Measurements from ENCODE around the gene LRRC17.

LRRC17 gene

DNA sequence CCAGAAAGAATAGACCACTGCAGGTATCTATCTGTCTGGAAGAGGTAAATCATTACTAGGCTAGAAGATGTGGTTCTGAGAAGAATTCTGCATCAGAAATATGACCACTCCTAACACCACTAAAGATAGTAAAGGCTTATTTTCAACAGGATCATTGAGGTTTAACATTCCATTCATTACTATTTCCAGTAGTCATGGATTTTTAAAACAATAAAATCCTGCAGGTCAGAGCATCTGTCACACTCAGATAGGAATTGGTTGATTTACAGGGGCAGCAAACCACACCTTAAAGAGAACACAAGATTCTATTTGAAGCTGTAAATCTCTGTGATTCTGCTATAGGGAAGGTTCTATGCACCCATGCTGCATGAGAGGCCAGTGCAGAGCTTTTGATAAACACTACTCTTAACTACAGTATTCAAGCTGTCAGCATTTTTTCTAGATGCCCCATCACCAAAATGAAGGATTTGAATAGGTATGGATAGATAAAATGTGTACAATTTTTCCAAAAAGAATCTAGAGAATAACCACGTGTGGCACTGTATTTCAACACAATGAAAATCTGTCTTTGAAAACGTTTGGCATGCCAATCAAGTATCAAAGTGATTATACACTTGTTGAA is 14.6 kb downstream of the LRRC17 start:
- no peak overlapping the region for H3K4me3 ChIP-seq (ENCODE audit: low read depth, low read length)

DNA sequence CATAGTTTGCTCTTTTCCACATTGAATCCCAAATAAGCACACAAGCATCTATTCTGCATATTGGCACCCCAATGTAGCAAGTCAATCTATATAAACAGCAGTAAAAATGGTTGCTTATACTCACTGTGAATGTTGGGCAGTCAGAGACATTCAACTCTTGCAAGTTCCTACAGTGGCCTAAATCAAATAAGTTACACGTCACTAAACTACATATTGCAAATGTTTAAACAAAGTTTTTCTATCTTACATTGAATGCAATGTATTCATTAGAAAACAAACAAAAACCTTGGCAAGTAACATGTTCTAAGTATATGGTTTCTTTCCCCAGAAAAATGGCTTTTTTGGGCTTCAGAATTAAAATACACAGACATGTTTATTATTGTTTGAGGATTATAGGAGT is 19.0 kb downstream of the LRRC17 start:
- H3K4me3 ChIP-seq (ENCODE audit: low read depth, low read length): no peak overlapping the region
- TF ChIP-seq, protein P1, sequence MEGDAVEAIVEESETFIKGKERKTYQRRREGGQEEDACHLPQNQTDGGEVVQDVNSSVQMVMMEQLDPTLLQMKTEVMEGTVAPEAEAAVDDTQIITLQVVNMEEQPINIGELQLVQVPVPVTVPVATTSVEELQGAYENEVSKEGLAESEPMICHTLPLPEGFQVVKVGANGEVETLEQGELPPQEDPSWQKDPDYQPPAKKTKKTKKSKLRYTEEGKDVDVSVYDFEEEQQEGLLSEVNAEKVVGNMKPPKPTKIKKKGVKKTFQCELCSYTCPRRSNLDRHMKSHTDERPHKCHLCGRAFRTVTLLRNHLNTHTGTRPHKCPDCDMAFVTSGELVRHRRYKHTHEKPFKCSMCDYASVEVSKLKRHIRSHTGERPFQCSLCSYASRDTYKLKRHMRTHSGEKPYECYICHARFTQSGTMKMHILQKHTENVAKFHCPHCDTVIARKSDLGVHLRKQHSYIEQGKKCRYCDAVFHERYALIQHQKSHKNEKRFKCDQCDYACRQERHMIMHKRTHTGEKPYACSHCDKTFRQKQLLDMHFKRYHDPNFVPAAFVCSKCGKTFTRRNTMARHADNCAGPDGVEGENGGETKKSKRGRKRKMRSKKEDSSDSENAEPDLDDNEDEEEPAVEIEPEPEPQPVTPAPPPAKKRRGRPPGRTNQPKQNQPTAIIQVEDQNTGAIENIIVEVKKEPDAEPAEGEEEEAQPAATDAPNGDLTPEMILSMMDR (IDR thresholded peaks at IDR 0.05; ENCODE audit: borderline replicate concordance, insufficient read depth, low read depth, low read length): no peak

More for the DNA sequence above, 14.6 kb downstream of the LRRC17 start:
- TF ChIP-seq, protein P1 (IDR thresholded peaks at IDR 0.05; ENCODE audit: borderline replicate concordance, insufficient read depth, low read depth, low read length): no peak

DNA sequence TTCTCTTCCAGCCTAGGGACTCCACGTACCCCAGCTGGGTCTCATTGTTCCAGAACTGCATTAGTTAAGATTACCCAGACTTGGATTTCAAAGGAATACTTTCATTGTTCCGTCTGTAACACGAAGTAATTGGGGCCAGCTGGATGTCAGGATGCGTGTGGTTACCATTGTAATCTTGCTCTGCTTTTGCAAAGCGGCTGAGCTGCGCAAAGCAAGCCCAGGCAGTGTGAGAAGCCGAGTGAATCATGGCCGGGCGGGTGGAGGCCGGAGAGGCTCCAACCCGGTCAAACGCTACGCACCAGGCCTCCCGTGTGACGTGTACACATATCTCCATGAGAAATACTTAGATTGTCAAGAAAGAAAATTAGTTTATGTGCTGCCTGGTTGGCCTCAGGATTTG is 21.0 kb downstream of the LRRC17 start:
- TF ChIP-seq, protein P1 (IDR thresholded peaks at IDR 0.05; ENCODE audit: borderline replicate concordance, insufficient read depth, low read depth, low read length): no peak
- H3K4me3 ChIP-seq (ENCODE audit: low read depth, low read length): no peak overlapping the region

DNA sequence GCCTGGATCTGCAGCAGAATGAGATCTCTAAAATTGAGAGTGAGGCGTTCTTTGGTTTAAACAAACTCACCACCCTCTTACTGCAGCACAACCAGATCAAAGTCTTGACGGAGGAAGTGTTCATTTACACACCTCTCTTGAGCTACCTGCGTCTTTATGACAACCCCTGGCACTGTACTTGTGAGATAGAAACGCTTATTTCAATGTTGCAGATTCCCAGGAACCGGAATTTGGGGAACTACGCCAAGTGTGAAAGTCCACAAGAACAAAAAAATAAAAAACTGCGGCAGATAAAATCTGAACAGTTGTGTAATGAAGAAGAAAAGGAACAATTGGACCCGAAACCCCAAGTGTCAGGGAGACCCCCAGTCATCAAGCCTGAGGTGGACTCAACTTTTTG is 21.4 kb downstream of the LRRC17 start:
- TF ChIP-seq, protein P1 (IDR thresholded peaks at IDR 0.05; ENCODE audit: borderline replicate concordance, insufficient read depth, low read depth, low read length): no peak
- no peak overlapping the region for H3K4me3 ChIP-seq (ENCODE audit: low read depth, low read length)

DNA sequence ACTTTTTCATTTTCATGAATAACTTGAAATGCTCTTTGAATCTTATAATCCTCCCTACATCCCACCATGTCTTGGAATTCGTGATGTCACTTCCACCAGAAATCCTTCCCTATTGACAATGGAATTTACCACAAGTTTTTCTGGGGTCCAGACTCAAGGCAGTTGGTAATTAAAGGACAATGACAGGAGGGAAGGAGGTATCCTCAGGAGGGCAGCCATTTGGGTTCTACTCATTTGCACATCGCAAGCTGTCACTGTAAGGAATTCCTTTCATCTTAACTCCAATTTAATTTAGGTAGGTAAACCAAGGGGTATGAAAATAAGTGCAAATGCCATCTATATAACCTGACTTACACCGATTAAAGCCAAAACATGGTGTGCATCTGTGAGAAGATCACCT is 21.9 kb downstream of the LRRC17 start:
- no peak overlapping the region for H3K4me3 ChIP-seq (ENCODE audit: low read depth, low read length)
- TF ChIP-seq, protein P1 (IDR thresholded peaks at IDR 0.05; ENCODE audit: borderline replicate concordance, insufficient read depth, low read depth, low read length): no peak

DNA sequence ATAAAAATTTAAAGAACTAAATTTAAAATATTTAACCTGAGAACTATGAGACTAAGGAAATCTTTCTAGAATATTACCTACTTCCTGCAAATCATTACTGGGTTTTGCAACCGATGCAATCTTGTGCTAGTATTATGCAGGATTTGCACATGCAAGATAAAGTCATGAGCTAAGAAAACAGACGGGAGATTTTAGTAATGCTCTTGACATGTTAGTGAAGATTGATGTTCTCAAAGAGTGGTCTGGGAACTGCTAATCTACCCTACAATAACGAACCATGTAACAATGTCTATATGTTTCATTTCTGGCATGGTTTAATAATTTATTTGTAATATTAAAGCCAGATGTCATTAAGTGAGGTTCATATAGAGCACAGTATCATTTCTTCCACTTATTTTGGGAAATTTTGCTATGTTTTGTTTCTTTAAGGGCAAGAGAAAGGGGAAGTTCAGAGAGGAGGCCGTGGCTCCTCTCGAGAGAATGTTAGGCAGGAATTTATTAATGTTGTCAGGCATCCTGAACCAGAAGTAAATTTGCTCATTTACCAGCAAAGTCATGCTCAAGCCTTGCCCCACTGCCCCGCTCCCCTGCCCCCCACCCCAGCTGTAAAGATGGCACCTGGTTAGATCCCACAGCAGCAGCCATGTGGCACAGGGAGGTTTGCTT is 22.8 kb downstream of the LRRC17 start:
- no peak overlapping the region for H3K4me3 ChIP-seq (ENCODE audit: low read depth, low read length)
- TF ChIP-seq, protein P1 (IDR thresholded peaks at IDR 0.05; ENCODE audit: borderline replicate concordance, insufficient read depth, low read depth, low read length): no peak

DNA sequence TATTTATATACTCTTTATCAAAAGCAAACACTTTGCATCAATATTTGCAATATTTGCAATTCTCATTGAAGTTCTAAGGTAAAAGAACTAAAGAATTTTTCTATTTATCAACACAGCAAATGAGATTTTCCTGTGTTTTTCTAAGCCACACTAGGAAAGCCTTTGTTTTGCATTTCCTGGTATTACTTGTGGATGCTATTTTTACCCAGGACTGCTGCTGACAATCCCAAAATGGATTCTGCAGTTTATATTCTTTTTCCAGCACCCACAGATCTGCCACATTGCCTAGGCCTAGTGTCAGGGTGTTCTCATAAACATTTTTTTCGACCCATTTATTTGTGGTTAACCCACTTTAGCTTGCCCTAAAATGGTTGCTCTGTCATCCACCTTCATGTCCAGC is 25.9 kb downstream of the LRRC17 start:
- TF ChIP-seq, protein P1 (IDR thresholded peaks at IDR 0.05; ENCODE audit: borderline replicate concordance, insufficient read depth, low read depth, low read length): no peak
- H3K4me3 ChIP-seq (ENCODE audit: low read depth, low read length): no peak overlapping the region
